Transverse colon (tissue), 4 donors: ENCODE results near the gene PROM1.

Source experiments
- CTCF ChIP-seq, 5 experiments: fragments of 200-600 bp in 3 of 5; fragments of 450-650 bp in 2 of 5; sonication (generic) in 3 of 5; IDR thresholded peaks; 1 replicate in 2 of 5; 2 replicates in 3 of 5; pipeline ENCODE4 v1.5.1; 2016 to 2017; ENCODE audit warnings: antibody characterized with exemption in 5 of 5, inconsistent platforms in 3 of 5, mild to moderate bottlenecking in 2 of 5, moderate library complexity in 1 of 5
- POLR2AphosphoS5 ChIP-seq, 3 donors: sonication (generic); formaldehyde crosslinking; IDR thresholded peaks; one replicate each; pipeline ENCODE4 v1.6.1; 2016; ENCODE audit warnings: antibody characterized with exemption in 3 of 3

- TF ChIP-seq CTCF (IDR thresholded peaks at IDR 0.05) (no peak), POLR2AphosphoS5 (IDR thresholded peaks at IDR 0.05) (no peak)
These were observed 36.2 kb upstream of the PROM1 start for GRCh38 chr4:16119981-16120380.
